Hematopoietic multipotent progenitor cell treated with erythropoietin and hydrocortisone succinate and interleukin-3 and kit ligand, for 6 days (in vitro differentiated cells): Measurements from ENCODE around the gene HHAT.
A peak's percentile ranks its signal among the peaks of the same experiment; 100 is the strongest.

ENCODE experiments used
- DNase-seq: peaks from one replicate; pipeline ENCODE4 v3.0.0-alpha.2; 2015

HHAT gene

GRCh38 chr1:210500831-210501230 is 172.1 kb downstream of the HHAT start:
- no peak for DNase-seq

GRCh38 chr1:210504286-210504685 is 175.6 kb downstream of the HHAT start:
- DNase-seq, result no peak

GRCh38 chr1:210505601-210506496 is 177.1 kb downstream of the HHAT start:
- peak; percentile 13 for DNase-seq

- no peak for DNase-seq
Measured at GRCh38 chr1:210506689-210507088, 178.0 kb downstream of the HHAT start.

- no peak for DNase-seq
Measured at GRCh38 chr1:210516092-210516656, 187.5 kb downstream of the HHAT start.

GRCh38 chr1:210516697-210517459 is 188.2 kb downstream of the HHAT start:
- DNase-seq, result no peak

- DNase-seq, result no peak
Measured at GRCh38 chr1:210523830-210524229, 195.1 kb downstream of the HHAT start.

GRCh38 chr1:210525716-210526454 is 197.2 kb downstream of the HHAT start:
- no peak for DNase-seq

- DNase-seq, result no peak
Measured at GRCh38 chr1:210527091-210527490, 198.4 kb downstream of the HHAT start.

- no peak for DNase-seq
Measured at GRCh38 chr1:210531475-210532222, 202.9 kb downstream of the HHAT start.

- no peak for DNase-seq
Measured at GRCh38 chr1:210532223-210532598, 203.5 kb downstream of the HHAT start.

- DNase-seq, result no peak
Measured at GRCh38 chr1:210535761-210536160, 207.1 kb downstream of the HHAT start.

- no peak for DNase-seq
Measured at GRCh38 chr1:210536254-210536961, 207.7 kb downstream of the HHAT start.

- no peak for DNase-seq
Measured at GRCh38 chr1:210540288-210540687, 211.6 kb downstream of the HHAT start.

GRCh38 chr1:210541680-210542358 is 213.1 kb downstream of the HHAT start:
- DNase-seq, result no peak

- no peak for DNase-seq
Measured at GRCh38 chr1:210551899-210552298, 223.2 kb downstream of the HHAT start.

GRCh38 chr1:210553711-210554110 is 225.0 kb downstream of the HHAT start:
- no peak for DNase-seq

GRCh38 chr1:210554382-210554781 is 225.7 kb downstream of the HHAT start:
- DNase-seq, result no peak

- DNase-seq, result no peak
Measured at GRCh38 chr1:210556475-210556874, 227.8 kb downstream of the HHAT start.

- peak; percentile 43 for DNase-seq
Measured at GRCh38 chr1:210557426-210558077, 228.8 kb downstream of the HHAT start.
